GM23338 (cell line): ENCODE data around the gene STARD13. TPM values are rescaled to one million over a fixed set of nuclear protein-coding genes. Genes with fewer than 3 reads are reported as not detected.

ENCODE experiments used
- ATAC-seq: fragments of 200-7000 bp; cut with Tn5 transposase; 3 replicates; pipeline ENCODE4 v1.9.1; 2020
- DNase-seq: peaks from one replicate; pipeline ENCODE4 v3.0.0-alpha.2; 2015; ENCODE audit warnings: low spot score
- H2AFZ ChIP-seq: fragments of 200-600 bp; sonication (generic); 2 replicates; pipeline ENCODE4 v1.8.0; 2016; ENCODE audit warnings: antibody characterized with exemption, mild to moderate bottlenecking, moderate library complexity
- H3F3A ChIP-seq: fragments of 200-600 bp; sonication (generic); replicated peaks from 2 replicates; pipeline ENCODE4 v1.8.0; 2017; ENCODE audit warnings: antibody characterized with exemption, mixed run types, low read depth
- H3K27ac ChIP-seq: fragments of 200-600 bp; sonication (generic); 2 replicates; pipeline ENCODE4 v1.6.1; 2016; ENCODE audit warnings: low read depth
- H3K27me3 ChIP-seq: fragments of 200-600 bp; sonication (generic); 2 replicates; pipeline ENCODE4 v1.8.0; 2016; ENCODE audit warnings: mild to moderate bottlenecking, mixed run types, moderate library complexity; ENCODE audit not compliant: insufficient read depth
- H3K36me3 ChIP-seq: fragments of 200-600 bp; sonication (generic); 2 replicates; pipeline ENCODE4 v1.8.0; 2016; ENCODE audit warnings: mild to moderate bottlenecking; ENCODE audit not compliant: insufficient read depth
- H3K4me1 ChIP-seq: fragments of 200-600 bp; sonication (generic); 2 replicates; pipeline ENCODE4 v1.8.0; 2016; ENCODE audit warnings: mild to moderate bottlenecking, moderate library complexity; ENCODE audit not compliant: insufficient read depth
- H3K4me2 ChIP-seq: fragments of 200-600 bp; sonication (generic); 2 replicates; pipeline ENCODE4 v1.7.1; 2017; ENCODE audit warnings: mixed run types
- H3K4me3 ChIP-seq: fragments of 200-600 bp; sonication (generic); 2 replicates; pipeline ENCODE4 v1.6.1; 2016; ENCODE audit warnings: mixed run types
- H3K79me2 ChIP-seq: fragments of 200-600 bp; sonication (generic); replicated peaks from 2 replicates; pipeline ENCODE4 v1.8.0; 2017; ENCODE audit warnings: mild to moderate bottlenecking; ENCODE audit not compliant: insufficient read depth
- H3K9me2 ChIP-seq: fragments of 200-600 bp; sonication (generic); 2 replicates; pipeline ENCODE4 v1.8.0; 2017; ENCODE audit not compliant: insufficient read depth
- H4K20me1 ChIP-seq: fragments of 200-600 bp; sonication (generic); replicated peaks from 2 replicates; pipeline ENCODE4 v1.8.0; 2017; ENCODE audit warnings: mild to moderate bottlenecking; ENCODE audit not compliant: insufficient read depth
- H3K27ac Mint-ChIP-seq: 2 replicates; pipeline ENCODE4 v1.8.0; 2020; ENCODE audit warnings: inconsistent platforms, mild to moderate bottlenecking, moderate library complexity, mixed read lengths
- H3K27me3 Mint-ChIP-seq: 3 replicates; pipeline ENCODE4 v1.8.0; 2022; ENCODE audit warnings: low read depth, mild to moderate bottlenecking, moderate library complexity, mixed read lengths, inconsistent platforms; ENCODE audit not compliant: insufficient read depth, poor library complexity
- H3K36me3 Mint-ChIP-seq: 3 replicates; pipeline ENCODE4 v1.8.0; 2021; ENCODE audit warnings: low read depth, mild to moderate bottlenecking, inconsistent platforms, moderate library complexity, mixed read lengths
- H3K4me1 Mint-ChIP-seq: 3 replicates; pipeline ENCODE4 v1.8.0; 2020; ENCODE audit warnings: mild to moderate bottlenecking, inconsistent platforms, mixed read lengths
- H3K4me3 Mint-ChIP-seq: 3 replicates; pipeline ENCODE4 v1.8.0; 2021; ENCODE audit warnings: moderate library complexity, mild to moderate bottlenecking, inconsistent platforms, mixed read lengths
- H3K9me3 Mint-ChIP-seq: 3 replicates; pipeline ENCODE4 v1.8.0; 2020; ENCODE audit warnings: moderate library complexity, mild to moderate bottlenecking, inconsistent platforms, mixed read lengths
- NANOG ChIP-seq: IDR thresholded peaks from 2 replicates; pipeline ENCODE4 v1.6.1; 2016; ENCODE audit warnings: antibody characterized with exemption, borderline replicate concordance
- POLR2AphosphoS5 ChIP-seq: IDR thresholded peaks from 2 replicates; pipeline ENCODE4 v1.6.1; 2016; ENCODE audit warnings: antibody characterized with exemption, low read depth
- ZNF331 ChIP-seq: fragments of 250-450 bp; sonication (Bioruptor Pico); IDR thresholded peaks from 2 replicates; pipeline ENCODE4 v1.5.0; 2020; ENCODE audit warnings: low read depth, mild to moderate bottlenecking, moderate library complexity
- polyA plus RNA-seq: library from polyadenylated mRNA; unstranded; fragments of >200 nt; fragmentation: Nextera tagmentation; extraction: Ambion mirVana; gene quantifications from 2 replicates; pipeline ENCODE4 v1.2.1, GENCODE V29; 2016
- total RNA-seq: library from RNA; depleted of rRNA; stranded (reverse); fragments of >200 nt; shearing (Covaris generic); gene quantifications from 2 replicates; pipeline ENCODE4 v1.2.3, GENCODE V29; 2014
- TF ChIP-seq, protein P1 (sequence below): fragments of 250-450 bp; sonication (Bioruptor Pico); IDR thresholded peaks from 2 replicates; pipeline ENCODE4 v1.5.0; 2020; ENCODE audit warnings: mild to moderate bottlenecking, moderate library complexity
- TF ChIP-seq, protein P2 (sequence below): IDR thresholded peaks from 2 replicates; pipeline ENCODE4 v1.6.1; 2016; ENCODE audit warnings: antibody characterized with exemption
- TF ChIP-seq, protein P3 (sequence below), 2 experiments: fragments of 200-600 bp in 1 of 2; sonication (generic) in 1 of 2; conservative IDR thresholded peaks; 2 replicates each; pipeline versions ENCODE4 v1.5.1 to v1.6.1; 2016 to 2017; ENCODE audit warnings: antibody characterized with exemption in 2 of 2, low read depth in 2 of 2, mild to moderate bottlenecking in 2 of 2, moderate library complexity in 1 of 2

STARD13 gene
- total and polyA plus RNA-seq, 2 experiments from 2014 or later = 3.2 to 5.2 TPM

DNA sequence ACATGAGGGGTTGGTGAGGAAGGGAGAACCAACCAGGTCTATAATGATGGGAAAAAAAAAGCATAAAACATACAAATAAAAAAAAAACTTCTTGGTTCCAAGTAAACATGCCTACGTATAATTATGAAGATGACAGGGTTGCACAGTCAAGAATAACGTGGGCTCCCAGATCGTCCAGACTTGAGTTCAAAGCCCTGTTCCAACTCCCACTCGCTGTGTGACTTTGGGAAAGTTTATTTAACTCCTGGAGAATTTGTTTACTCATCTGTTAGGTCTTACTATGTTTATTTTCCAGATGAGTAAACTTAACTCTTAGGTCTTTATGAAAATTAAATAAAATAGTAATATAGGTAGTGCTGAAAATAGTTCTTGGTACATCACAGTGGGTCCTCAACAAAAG, 13.8 kb downstream of the STARD13 start (continued):
- TF ChIP-seq, protein P1, sequence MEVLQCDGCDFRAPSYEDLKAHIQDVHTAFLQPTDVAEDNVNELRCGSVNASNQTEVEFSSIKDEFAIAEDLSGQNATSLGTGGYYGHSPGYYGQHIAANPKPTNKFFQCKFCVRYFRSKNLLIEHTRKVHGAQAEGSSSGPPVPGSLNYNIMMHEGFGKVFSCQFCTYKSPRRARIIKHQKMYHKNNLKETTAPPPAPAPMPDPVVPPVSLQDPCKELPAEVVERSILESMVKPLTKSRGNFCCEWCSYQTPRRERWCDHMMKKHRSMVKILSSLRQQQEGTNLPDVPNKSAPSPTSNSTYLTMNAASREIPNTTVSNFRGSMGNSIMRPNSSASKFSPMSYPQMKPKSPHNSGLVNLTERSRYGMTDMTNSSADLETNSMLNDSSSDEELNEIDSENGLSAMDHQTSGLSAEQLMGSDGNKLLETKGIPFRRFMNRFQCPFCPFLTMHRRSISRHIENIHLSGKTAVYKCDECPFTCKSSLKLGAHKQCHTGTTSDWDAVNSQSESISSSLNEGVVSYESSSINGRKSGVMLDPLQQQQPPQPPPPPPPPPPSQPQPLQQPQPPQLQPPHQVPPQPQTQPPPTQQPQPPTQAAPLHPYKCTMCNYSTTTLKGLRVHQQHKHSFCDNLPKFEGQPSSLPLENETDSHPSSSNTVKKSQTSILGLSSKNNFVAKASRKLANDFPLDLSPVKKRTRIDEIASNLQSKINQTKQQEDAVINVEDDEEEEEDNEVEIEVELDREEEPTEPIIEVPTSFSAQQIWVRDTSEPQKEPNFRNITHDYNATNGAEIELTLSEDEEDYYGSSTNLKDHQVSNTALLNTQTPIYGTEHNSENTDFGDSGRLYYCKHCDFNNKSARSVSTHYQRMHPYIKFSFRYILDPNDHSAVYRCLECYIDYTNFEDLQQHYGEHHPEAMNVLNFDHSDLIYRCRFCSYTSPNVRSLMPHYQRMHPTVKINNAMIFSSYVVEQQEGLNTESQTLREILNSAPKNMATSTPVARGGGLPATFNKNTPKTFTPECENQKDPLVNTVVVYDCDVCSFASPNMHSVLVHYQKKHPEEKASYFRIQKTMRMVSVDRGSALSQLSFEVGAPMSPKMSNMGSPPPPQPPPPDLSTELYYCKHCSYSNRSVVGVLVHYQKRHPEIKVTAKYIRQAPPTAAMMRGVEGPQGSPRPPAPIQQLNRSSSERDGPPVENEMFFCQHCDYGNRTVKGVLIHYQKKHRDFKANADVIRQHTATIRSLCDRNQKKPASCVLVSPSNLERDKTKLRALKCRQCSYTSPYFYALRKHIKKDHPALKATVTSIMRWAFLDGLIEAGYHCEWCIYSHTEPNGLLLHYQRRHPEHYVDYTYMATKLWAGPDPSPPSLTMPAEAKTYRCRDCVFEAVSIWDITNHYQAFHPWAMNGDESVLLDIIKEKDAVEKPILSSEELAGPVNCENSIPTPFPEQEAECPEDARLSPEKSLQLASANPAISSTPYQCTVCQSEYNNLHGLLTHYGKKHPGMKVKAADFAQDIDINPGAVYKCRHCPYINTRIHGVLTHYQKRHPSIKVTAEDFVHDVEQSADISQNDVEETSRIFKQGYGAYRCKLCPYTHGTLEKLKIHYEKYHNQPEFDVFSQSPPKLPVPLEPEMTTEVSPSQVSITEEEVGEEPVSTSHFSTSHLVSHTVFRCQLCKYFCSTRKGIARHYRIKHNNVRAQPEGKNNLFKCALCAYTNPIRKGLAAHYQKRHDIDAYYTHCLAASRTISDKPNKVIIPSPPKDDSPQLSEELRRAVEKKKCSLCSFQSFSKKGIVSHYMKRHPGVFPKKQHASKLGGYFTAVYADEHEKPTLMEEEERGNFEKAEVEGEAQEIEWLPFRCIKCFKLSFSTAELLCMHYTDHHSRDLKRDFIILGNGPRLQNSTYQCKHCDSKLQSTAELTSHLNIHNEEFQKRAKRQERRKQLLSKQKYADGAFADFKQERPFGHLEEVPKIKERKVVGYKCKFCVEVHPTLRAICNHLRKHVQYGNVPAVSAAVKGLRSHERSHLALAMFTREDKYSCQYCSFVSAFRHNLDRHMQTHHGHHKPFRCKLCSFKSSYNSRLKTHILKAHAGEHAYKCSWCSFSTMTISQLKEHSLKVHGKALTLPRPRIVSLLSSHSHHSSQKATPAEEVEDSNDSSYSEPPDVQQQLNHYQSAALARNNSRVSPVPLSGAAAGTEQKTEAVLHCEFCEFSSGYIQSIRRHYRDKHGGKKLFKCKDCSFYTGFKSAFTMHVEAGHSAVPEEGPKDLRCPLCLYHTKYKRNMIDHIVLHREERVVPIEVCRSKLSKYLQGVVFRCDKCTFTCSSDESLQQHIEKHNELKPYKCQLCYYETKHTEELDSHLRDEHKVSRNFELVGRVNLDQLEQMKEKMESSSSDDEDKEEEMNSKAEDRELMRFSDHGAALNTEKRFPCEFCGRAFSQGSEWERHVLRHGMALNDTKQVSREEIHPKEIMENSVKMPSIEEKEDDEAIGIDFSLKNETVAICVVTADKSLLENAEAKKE (CRISPR knock-in tag) = no peak
- TF ChIP-seq NANOG (no peak), POLR2AphosphoS5 (no peak), ZNF331 (CRISPR knock-in tag) (no peak)
- TF ChIP-seq, protein P2, sequence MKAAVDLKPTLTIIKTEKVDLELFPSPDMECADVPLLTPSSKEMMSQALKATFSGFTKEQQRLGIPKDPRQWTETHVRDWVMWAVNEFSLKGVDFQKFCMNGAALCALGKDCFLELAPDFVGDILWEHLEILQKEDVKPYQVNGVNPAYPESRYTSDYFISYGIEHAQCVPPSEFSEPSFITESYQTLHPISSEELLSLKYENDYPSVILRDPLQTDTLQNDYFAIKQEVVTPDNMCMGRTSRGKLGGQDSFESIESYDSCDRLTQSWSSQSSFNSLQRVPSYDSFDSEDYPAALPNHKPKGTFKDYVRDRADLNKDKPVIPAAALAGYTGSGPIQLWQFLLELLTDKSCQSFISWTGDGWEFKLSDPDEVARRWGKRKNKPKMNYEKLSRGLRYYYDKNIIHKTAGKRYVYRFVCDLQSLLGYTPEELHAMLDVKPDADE = no peak

DNA sequence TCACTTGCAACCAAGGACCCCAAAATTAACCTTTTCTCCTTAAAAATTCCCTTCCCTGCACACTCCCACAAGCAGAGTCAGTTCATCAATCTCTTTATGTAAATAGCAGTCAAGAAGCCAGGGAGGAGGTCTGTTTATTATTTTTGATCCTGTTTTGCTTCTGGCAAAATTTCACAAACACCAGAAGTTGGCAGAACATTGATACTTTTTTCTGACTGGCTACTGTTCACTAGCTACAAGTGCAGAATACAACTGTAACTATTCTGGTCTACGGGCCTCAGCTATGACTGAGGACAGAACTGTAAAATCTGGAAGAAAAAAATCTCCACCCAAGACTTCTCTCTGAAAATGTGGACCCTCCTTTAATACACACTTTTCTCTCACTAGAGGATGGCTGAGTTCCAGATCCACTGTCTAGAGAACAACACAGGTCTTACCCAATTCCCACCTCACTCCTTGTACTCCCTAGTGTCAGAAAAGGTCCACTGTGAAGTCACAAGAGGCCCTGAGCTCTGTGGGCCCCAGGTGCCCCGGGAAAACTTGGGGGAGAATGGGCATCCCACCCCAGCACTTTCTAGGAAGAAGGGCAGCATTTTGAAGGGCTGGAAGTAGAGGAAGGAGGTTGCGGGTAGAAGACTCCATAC, 14.5 kb downstream of the STARD13 start:
- Histone ChIP-seq H3F3A (no peaks in the 10 kb centered on the region), H3K4me2 (no peak overlapping the region), H3K9me2 (no peaks in the 10 kb centered on the region; the same call in none of the 2 replicates), H3K27ac (no peak overlapping the region), H4K20me1 (no peaks in the 10 kb centered on the region), H2AFZ (no peak overlapping the region), H3K4me1 (0 out of 2 replicates have a peak, but pooled peaks cover 6% of the 10 kb centered on the region), H3K27me3 (no peaks in the 10 kb centered on the region), H3K79me2 (no peaks in the 10 kb centered on the region), H3K36me3 (no peaks in the 10 kb centered on the region), H3K4me3 (no peak overlapping the region)
- Mint-ChIP-seq H3K36me3 (no peaks in the 10 kb centered on the region), H3K27me3 (peaks cover 2% of the 10 kb centered on the region), H3K9me3 (no peaks in the 10 kb centered on the region), H3K4me3 (no peak overlapping the region), H3K4me1 (peaks cover 10% of the 10 kb centered on the region; the same call in 2 of the 3 replicates), H3K27ac (no peak overlapping the region)
- no peak for DNase-seq
- ATAC-seq = no peak
- TF ChIP-seq, protein P3, sequence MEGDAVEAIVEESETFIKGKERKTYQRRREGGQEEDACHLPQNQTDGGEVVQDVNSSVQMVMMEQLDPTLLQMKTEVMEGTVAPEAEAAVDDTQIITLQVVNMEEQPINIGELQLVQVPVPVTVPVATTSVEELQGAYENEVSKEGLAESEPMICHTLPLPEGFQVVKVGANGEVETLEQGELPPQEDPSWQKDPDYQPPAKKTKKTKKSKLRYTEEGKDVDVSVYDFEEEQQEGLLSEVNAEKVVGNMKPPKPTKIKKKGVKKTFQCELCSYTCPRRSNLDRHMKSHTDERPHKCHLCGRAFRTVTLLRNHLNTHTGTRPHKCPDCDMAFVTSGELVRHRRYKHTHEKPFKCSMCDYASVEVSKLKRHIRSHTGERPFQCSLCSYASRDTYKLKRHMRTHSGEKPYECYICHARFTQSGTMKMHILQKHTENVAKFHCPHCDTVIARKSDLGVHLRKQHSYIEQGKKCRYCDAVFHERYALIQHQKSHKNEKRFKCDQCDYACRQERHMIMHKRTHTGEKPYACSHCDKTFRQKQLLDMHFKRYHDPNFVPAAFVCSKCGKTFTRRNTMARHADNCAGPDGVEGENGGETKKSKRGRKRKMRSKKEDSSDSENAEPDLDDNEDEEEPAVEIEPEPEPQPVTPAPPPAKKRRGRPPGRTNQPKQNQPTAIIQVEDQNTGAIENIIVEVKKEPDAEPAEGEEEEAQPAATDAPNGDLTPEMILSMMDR (conservative IDR thresholded peaks at IDR 0.05; ENCODE audit: low read depth in 2 of 2) = no peak
- TF ChIP-seq NANOG = no peak
